ENCODE measurements around the gene SLC25A13. TPM values are rescaled to one million over a fixed set of nuclear protein-coding genes. Genes with fewer than 3 reads are reported as not detected.

The SLC25A13 gene
- total and polyA plus RNA-seq, 9 of the 15 experiments (the other 6 are each of a cell fraction or from before 2014, with no cell fraction given) = 21.4 to 80.2 (median 58.7) TPM

DNA sequence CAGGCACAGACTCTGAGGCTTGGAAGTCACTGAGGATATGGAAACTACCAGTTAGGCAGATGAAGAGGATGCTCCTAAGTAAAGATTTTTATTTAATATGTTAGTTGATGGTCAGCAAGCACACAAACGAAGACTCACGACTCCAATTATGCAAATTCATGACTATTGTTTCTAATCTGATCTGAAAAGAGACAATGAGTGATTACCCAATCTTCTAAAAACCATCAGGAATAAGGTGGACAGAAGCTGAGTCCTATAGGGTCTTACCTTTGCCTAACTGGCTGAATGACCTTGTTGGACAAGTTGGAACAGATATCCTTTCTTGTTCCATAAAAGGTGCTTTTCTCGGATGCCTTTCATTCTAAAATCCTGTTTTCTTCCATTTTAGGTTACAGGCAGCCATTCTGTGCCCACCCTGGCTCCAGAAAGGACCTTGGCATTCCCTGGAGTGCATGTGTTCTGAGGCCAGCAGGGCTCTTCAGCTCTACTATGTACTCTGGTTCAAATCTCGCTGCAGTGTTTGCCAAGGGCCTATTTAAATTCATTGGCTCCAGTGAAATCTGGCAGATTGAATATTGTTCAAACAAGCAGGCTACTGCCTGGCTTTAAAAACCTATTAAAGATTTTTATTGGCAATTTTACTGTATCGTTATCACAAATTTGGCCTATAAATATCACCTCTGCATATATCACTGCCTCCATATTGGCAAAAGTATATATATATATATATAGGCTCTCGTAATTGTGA is 77.5 kb downstream of the SLC25A13 start (continued):
- TF ChIP-seq MEF2A (IDR thresholded peaks at IDR 0.05; ENCODE audit: control insufficient read depth, low read depth, low read length) (no peak), CEBPG (CRISPR knock-in tag; IDR thresholded peaks at IDR 0.05) (no peak), CEBPG (tag; conservative IDR thresholded peaks at IDR 0.05 in 1 of 2, IDR thresholded peaks at IDR 0.05 in 1 of 2) (peak in 1 of 2 experiments; percentile 22; a peak in 1 of 4 replicates), ZNF589 (CRISPR knock-in tag; IDR thresholded peaks at IDR 0.05; ENCODE audit: low read depth) (no peak), TSC22D4 (tag; IDR thresholded peaks at IDR 0.05) (no peak), SOX6 (IDR thresholded peaks at IDR 0.05) (peak; percentile 66), ZZZ3 (IDR thresholded peaks at IDR 0.05) (no peak), FOXJ2 (tag; IDR thresholded peaks at IDR 0.05) (no peak), YY1 (IDR thresholded peaks at IDR 0.05; ENCODE audit: borderline replicate concordance in 1 of 3, control insufficient read depth in 1 of 3, extremely low read depth in 1 of 3, insufficient read depth in 3 of 3, insufficient read length in 1 of 3, insufficient replicate concordance in 2 of 3, low read depth in 1 of 3, low read length in 2 of 3) (peak in 1 of 3 experiments; percentile 23), ZNF655 (CRISPR knock-in tag; IDR thresholded peaks at IDR 0.05) (no peak), KDM2B (CRISPR knock-in tag; IDR thresholded peaks at IDR 0.05) (no peak), ERF (CRISPR knock-in tag; IDR thresholded peaks at IDR 0.05) (no peak), PRMT5 (CRISPR knock-in tag; IDR thresholded peaks at IDR 0.05) (no peak), E2F6 (IDR thresholded peaks at IDR 0.05; ENCODE audit: borderline replicate concordance in 1 of 2, extremely low read depth in 1 of 2, insufficient read depth in 1 of 2, insufficient read length in 1 of 2, low read depth in 1 of 2, low read length in 1 of 2, poor library complexity in 1 of 2, severe bottlenecking in 1 of 2) (no peak), HNRNPK (IDR thresholded peaks at IDR 0.05; ENCODE audit: low read depth, low read length, poor library complexity, severe bottlenecking) (no peak), ZNF3 (CRISPR knock-in tag; IDR thresholded peaks at IDR 0.05) (no peak), ETV6 (IDR thresholded peaks at IDR 0.05; ENCODE audit: borderline replicate concordance in 1 of 2, low read depth in 2 of 2, low read length in 1 of 2) (no peak), ETV6 (CRISPR knock-in tag; IDR thresholded peaks at IDR 0.05; ENCODE audit: borderline replicate concordance) (no peak), TRIM24 (IDR thresholded peaks at IDR 0.05) (no peak), ZNF445 (CRISPR knock-in tag; IDR thresholded peaks at IDR 0.05; ENCODE audit: low read depth) (no peak), NCOA2 (IDR thresholded peaks at IDR 0.05; ENCODE audit: partially characterized antibody in 2 of 2) (no peak), GATAD2A (IDR thresholded peaks at IDR 0.05) (no peak), MEIS2 (IDR thresholded peaks at IDR 0.05; ENCODE audit: partially characterized antibody) (peak; percentile 64)
- TF ChIP-seq, protein P1, sequence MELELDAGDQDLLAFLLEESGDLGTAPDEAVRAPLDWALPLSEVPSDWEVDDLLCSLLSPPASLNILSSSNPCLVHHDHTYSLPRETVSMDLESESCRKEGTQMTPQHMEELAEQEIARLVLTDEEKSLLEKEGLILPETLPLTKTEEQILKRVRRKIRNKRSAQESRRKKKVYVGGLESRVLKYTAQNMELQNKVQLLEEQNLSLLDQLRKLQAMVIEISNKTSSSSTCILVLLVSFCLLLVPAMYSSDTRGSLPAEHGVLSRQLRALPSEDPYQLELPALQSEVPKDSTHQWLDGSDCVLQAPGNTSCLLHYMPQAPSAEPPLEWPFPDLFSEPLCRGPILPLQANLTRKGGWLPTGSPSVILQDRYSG (tag; conservative IDR thresholded peaks at IDR 0.05; ENCODE audit: low read depth) = no peak

Data from K562 (cell line).